ES-I3 (cell line): ENCODE measurements around the gene RGS14.
"Not testable (repeated sequence)": the region's sequence is repeated elsewhere in the genome, so short reads cannot be mapped to it uniquely, and the experiment has no call there.

Experiments used
- H3K36me3 ChIP-seq: 2 replicates; pipeline ENCODE4 v1.6.1; 2013; ENCODE audit warnings: mild to moderate bottlenecking, low read length, control low read depth, moderate library complexity; ENCODE audit not compliant: insufficient read depth
- H3K4me1 ChIP-seq: 2 replicates; pipeline ENCODE4 v1.6.1; 2013; ENCODE audit warnings: mild to moderate bottlenecking, control low read depth, low read length; ENCODE audit not compliant: insufficient read depth
- H3K9ac ChIP-seq: 2 replicates; pipeline ENCODE4 v1.6.1; 2013; ENCODE audit warnings: low read depth, mild to moderate bottlenecking, low read length, moderate library complexity
- H3K9me3 ChIP-seq: 2 replicates; pipeline ENCODE4 v1.6.1; 2013; ENCODE audit warnings: mild to moderate bottlenecking, low read length, moderate library complexity; ENCODE audit not compliant: control insufficient read depth, insufficient read depth

Gene RGS14

DNA sequence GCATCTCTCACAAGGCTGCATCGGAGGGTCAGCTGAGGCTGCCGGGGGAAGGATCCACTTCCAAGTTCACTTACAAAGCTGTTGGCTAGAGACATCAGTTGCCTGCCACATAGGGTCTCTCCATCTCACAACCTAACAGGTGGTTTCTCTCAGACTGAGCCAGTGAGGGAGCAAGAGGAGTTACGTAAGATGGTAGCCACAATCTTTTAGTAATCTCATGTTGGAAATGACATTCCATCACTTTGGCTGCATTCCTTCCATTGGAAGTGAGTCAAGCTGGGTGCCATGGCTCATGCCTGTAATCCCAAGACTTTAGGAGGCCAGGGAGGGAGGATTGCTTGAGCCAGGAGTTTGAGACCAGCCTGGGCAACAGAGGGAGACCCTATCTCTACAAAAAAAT is 61.3 kb downstream of the RGS14 start:
- H3K36me3 ChIP-seq = no peaks in the 10 kb centered on the region
- H3K9ac ChIP-seq = no peak overlapping the region
- H3K4me1 ChIP-seq = 0 out of 2 replicates have a peak, but pooled peaks cover 3% of the 10 kb centered on the region
- H3K9me3 ChIP-seq = no peaks in the 10 kb centered on the region

DNA sequence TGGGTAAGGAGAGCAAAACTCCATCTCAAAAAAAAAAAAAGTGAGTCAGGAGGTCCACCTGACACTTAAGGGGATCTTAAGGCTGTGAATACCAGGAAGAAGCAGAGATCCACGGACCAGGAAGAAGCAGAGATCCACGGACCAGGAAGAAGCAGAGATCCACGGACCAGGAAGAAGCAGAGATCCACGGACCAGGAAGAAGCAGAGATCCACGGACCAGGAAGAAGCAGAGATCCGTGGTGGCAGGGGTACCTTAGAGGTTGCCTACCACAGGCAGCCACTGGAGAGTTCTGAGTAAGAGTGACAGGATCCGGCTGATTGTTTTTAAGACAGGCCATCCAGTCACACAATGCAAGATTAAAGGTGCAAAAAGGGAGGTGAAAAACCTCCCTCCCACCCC is 62.7 kb downstream of the RGS14 start:
- H3K4me1 ChIP-seq, H3K9me3 ChIP-seq, H3K36me3 ChIP-seq, H3K9ac ChIP-seq: not testable (repeated sequence)

DNA sequence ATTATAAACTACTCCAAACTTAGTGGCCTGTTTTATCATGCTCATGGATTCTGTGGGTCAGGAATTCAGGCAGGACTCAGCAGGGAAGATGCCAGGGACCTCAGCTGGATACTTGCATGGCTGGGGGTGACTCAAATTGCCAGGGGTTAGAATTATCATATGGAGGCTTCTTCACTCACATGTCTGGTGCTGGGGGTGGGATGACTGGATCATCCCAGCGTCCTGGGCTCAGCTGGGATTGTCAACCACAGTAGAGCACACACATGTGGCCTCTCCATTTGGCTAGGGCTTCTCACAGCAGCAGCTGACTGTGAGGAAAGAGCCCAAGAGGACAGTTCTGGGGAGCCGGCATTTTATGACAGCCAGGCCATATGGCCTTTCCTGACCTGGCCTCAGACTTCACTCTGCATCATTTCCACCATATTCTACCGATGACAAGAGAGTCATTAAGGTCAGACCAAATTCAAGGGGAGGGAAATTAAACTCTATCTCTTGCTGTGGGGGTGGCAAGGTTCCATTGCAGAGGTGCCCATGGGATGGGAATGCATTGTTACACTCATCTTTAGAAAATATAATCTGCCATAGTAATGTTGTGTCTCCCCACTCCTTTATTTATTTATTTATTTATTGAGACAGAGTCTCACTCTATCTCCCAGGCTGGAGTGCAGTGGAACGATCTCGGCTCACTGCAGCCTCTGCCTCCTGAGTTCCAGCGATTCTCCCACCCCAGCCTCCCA is 63.5 kb downstream of the RGS14 start:
- H3K4me1 ChIP-seq = 0 out of 2 replicates have a peak, but pooled peaks cover 3% of the 10 kb centered on the region
- no peaks in the 10 kb centered on the region for H3K9me3 ChIP-seq
- no peak overlapping the region for H3K9ac ChIP-seq
- no peaks in the 10 kb centered on the region for H3K36me3 ChIP-seq
